Lung microvascular endothelial cell (primary cell): ENCODE data around the gene IDH1. TPM values are rescaled to one million over a fixed set of nuclear protein-coding genes. Genes with fewer than 3 reads are reported as not detected.
"Not testable (repeated sequence)": the region's sequence is repeated elsewhere in the genome, so short reads cannot be mapped to it uniquely, and the experiment has no call there.

Experiments used
- DNase-seq, 2 donors: peaks; one replicate each; pipeline versions ENCODE4 v3.0.0 to v3.0.0-alpha.2; 2010; ENCODE audit warnings: low read depth in 2 of 2
- total RNA-seq: library from RNA; depleted of rRNA; stranded (reverse); fragments of >200 nt; gene quantifications from 2 replicates; pipeline ENCODE4 v1.2.1, GENCODE V29; 2014

The IDH1 gene
- total RNA-seq, 1 donor from 2014 or later = 69.2 TPM

DNA sequence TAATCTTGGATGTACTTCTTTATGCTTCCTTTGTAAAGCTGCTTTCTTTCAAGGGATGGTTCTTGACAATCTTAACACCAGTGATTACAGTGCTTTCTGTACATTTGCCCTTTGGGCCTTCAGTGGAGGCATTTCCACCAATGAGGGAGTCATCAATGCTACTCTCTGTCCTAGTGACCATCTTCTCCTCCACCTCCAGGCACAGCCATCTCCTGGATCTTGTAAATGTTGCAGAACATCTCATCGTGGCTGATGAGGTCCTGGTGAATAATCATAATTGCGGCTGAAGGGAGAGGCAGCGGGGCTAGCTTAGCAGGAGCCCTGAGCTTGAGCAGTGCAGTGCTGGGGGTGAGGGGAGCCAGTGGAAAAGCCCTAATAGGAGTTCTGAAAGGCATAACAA, 32.5 kb downstream of the IDH1 start:
- DNase-seq = no peak

DNA sequence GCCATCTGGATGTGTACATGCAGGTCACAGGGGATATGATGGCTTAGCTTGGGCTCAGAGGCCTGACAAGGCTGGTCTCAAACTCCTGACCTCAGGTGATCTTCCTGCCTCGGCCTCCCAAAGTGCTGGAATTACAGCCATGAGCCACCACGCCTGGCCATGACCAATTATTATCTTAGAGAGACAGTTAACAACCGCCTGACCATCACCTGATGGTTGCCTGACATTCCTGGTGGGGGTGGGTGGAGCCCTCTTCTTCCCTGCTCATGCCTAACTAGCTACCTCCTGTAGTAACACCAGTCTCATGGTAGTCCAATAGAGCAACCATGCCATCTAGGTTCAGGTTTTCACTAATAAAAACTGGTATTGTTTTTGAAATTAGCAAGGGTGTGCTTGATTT, 33.0 kb downstream of the IDH1 start:
- DNase-seq = not testable (repeated sequence)

DNA sequence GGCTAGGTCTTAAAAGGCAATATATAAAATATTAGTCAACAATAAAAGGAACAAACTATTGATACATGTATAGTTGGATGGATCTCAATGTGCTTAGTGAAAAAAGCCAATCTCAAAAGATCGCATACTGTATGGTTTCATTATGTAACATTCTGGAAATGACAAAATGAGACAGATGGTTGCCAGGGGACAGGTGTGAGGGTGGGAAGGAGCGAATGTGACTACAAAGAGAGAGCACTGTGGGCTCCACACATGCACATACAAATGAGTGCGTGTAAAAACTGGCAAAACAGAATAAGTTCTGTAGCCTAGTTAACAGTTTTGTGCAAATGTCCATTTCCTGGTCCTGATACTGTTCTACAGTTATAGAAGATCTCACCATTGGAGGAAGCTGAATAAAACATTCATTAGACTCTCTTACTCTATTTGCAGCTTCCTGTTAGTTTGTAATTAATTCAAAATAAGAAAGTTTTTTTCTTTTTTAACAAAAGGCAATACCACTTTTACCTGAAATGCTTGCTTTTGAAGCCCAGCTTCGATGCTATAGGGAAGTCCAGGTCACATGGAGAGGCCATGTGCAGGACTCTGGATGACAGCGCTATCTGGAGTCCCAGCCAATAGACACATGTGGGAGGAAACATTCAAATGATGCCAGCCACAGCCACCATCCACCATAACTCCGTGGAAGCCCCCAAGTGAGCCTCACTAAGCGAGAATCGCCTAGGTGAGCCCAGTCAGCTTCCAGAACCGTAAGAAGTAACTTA, 44.0 kb downstream of the IDH1 start:
- no peak for DNase-seq

DNA sequence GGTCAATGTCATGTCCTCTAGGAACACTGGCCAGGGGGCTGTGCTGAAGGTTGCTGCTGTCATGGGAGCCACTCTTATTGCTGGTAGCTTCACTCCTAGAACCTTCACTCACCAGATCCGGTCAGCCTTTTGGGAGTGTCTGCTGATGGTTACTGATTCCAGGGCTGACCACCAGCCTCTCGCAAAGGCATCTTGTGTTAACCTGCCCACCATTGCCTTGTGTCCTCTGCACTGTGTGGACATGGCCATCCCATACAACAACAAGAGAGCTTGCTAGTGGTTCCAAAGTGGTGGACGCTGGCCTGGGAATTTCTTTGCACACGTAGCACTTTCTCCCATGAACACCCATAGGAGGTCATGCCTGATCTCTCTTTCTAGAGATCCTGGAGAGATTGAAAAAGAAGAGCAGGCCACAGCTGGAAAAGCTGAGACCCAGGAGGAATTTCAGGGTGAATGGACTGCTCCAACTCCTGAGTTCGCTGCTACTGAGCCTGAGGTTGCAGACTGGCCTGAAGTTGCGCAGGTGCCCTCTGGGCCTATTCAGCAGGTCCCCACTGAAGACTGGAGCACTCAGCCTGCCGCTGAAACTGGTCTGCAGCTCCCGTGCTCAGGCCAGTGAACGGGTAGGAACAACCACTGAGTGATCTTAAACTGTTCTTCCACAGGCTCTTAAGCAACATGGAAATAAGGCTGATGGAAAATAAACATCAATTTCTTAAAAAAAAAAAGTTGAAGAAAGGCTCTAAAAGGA, 46.4 kb downstream of the IDH1 start:
- no peak for DNase-seq

DNA sequence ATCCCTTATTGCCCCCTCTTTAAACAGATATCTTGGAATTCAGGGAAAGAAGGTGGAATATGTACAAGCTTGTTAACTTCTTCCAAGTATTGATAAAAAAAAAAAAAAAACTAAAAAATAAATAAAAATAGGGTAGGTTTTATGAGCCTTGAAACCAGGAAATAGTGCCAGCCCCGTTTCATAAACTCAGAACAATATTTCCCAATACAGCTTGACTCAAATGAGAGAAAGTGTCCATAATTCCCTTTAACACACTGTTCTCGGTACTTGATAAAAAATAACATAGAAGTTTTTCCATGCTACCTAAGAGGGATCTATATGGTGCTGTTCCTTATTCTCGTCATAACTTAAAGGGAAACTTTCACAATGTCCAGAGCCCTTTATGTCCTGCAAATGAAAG, 47.1 kb downstream of the IDH1 start:
- no peak for DNase-seq

DNA sequence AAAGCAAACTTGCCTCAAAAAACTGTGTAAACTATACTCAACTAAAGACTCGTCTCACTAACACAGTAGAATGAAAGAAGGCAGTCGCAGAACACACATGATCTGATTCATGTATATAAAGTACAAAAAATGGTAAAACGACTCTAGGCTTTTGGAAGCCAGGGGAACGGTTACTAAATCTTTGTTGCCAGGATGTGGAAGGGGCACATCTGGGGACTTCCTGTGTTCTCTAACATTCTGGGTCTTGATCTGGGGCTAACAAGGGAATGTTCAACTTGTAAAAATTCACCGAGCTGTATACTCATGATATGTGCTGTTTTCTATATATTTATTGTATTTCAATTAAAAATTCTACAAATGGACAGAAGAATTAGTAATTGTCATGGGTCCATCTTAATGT, 50.7 kb downstream of the IDH1 start:
- no peak for DNase-seq

DNA sequence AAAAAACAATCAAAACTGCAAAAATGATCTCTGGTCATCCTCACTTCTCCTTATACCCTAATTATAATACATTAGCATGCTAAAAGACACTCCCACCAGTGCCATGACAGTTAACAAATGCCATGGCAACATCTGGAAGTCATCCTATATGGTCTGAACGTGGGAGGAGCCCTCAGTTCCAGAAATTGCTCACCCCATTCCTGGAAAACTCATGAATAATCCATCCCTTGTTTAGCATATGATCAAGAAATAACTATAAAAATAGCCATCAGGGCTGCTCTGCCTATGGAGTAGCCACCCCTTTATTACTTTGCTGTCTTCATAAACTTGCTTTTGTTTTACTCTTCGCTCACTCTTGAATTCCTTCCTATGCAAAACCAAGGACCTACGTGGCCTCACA, 59.3 kb downstream of the IDH1 start:
- DNase-seq = no peak

DNA sequence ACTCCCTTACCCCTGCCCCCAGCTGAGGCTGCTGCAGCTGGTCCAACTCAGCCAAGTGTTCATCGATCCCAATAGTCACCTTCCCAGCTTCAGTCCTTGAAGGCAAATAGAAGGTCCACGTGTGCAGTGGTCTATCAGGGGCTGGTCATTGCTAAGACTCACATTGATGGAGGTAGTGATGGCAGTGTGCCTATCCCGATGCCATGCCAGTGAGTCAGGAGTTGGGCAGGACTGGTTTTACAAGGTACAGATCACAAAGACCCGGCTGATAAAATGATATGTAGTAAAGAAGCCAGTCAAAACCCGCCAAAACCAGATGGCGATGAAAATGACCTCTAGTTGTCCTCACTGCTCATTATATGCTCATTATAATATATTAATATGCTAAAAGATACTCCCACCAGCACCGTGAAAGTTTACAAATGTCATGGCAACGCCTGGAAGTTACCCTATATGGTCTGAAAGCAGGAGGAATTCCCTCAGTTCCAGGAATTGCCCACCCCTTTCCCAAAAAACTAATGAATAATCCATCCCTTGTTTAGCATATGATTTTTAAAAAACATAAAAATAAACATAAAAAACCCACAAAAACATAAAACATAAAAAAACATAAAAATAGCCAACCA, 62.1 kb downstream of the IDH1 start:
- no peak for DNase-seq

DNA sequence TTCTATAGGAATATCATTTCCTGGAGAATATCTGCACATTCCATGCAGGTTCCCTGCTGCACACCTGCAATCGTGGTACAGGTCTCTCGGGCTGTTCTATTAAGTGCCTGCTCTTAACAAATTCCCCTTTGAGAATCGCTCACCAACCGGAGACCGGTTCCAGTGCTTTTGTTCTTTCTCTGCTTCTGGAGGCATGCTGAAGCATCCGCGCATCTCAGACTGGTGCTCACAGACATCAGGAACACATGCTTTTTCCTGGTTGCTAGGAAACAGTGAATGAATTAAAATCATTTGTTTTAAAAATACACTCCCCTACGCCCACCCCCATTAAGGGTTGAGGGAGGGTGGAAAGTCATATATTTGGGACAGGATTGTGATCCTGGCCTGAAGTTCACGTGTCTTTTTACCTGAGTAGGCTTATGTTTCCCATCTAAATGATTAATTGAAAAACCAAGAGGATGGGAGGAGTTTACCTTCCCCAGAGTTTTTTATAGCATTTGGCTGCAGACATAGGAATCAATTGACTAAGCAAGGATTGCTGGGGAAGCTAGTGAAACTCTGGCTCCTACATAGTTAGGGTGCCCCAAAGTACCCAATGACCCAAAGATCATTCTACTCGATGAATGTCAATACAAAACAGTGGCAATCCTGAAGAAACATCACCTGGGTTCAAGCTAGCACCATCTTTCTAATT, 64.9 kb downstream of the IDH1 start, which contains the start of gene C2orf80:
Gene C2orf80 (minus strand): TSS at position 221 of the 694 bp plus-strand sequence. CDS start 3,044 bp downstream, outside the sequence.
- no peak for DNase-seq

DNA sequence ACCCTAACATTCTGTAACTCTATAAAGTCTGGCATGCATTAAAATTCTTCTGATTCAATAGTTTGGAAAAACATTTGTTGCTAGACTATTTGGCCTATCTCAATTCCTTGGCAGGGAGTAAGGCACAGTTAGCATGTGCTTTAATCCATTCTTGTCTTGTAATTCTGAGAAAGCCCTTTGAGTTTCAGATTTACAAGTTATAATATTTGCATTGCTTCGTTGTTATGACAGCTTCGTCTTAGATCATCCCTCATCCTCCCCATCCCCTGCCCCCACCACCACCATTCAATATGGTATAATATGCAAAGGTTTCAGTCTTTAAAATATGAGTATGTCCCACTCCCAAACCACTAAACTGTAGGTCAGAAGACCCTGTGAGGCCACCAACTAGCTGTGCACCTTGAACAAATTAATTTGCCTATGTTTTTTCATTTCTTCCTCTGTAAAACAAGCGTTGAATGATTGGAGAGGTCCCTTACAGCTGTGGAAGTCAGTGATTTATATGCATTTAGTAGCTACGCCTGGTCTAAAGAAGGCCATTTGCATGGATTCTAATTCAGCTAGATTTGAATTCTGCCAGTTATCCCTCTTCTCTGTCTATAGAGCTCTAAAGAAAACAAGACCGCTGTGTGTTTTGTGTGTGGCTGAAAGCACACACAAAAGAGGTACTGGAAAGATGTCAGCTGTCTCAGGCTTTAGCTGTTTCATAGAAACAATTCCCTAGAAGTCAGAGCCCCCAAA, 65.6 kb downstream of the IDH1 start:
- no peak for DNase-seq

DNA sequence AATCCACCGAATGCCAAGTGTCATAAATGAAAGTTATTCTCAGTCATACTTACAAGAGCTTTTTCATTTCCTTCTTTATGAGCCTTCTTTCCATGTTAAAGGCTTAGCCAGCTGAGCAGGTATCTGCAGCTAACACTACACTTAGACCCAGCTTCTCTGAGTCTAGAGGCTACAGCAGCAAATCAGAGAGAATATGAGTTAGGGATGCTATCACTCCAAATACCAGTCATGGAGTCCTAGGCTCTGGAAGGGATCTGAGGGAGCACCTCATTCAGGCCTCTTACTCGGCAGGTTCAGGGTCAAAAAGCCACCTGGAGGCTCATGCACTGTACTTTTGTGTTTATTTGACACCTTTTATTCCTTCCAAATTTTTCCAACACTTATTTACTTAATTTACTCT, 68.0 kb downstream of the IDH1 start:
- no peak for DNase-seq

DNA sequence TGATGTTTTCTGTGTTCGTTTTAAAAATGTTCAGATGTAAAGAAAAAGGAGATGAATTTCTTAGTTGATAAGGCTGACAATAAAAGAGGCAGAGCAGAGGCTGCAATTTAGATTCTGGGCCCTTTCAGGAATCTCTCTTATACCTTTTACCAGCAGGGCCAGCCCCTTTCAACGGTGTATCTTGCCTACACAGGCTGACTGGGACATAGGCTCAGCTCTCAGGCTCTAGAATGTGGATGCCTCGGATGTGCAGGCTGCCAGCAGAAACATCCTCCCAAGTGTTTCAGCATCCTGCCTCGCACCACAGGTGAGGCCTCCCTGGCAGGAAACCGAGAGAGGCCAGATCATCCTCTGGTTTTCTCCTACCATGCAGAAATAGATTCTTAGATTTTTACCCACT, 68.4 kb downstream of the IDH1 start:
- no peak for DNase-seq

Other genes with a start within 250 kb of the IDH1 start
- gene PLEKHM3, start 229.5 kb downstream of the IDH1 start, total RNA-seq = 7.0 and 16.5 TPM in 2 replicates
- gene CRYGD, start 130.5 kb downstream of the IDH1 start, total RNA-seq = not detected in 2 replicates
- gene CRYGC, start 125.2 kb downstream of the IDH1 start, total RNA-seq = not detected in 2 replicates
- gene CRYGB, start 108.9 kb downstream of the IDH1 start, total RNA-seq = not detected in 2 replicates
- gene CRYGA, start 91.5 kb downstream of the IDH1 start, total RNA-seq = not detected in 2 replicates
- gene C2orf80, start 65.0 kb downstream of the IDH1 start, total RNA-seq = not detected in 2 replicates
- gene PIKFYVE, start 11.2 kb upstream of the IDH1 start, total RNA-seq = 17.9 and 21.6 TPM in 2 replicates
- gene PTH2R, start 151.7 kb upstream of the IDH1 start, total RNA-seq = not detected in 2 replicates